NCI-H1930 (cell line): Measurements from ENCODE around the gene RPL37.
"Not testable (repeated sequence)": the region's sequence is repeated elsewhere in the genome, so short reads cannot be mapped to it uniquely, and the experiment has no call there.

Experiments
- DNase-seq, 2 experiments: peaks; one replicate each; lab custom pipeline; 2025; lab: John Stamatoyannopoulos, UW

Gene RPL37

GRCh38 chr5:40833712-40834229 lies 1.3 kb downstream of the RPL37 start:
- DNase-seq = no peak

GRCh38 chr5:40832345-40832744 lies 2.7 kb downstream of the RPL37 start:
- no peak for DNase-seq

DNA sequence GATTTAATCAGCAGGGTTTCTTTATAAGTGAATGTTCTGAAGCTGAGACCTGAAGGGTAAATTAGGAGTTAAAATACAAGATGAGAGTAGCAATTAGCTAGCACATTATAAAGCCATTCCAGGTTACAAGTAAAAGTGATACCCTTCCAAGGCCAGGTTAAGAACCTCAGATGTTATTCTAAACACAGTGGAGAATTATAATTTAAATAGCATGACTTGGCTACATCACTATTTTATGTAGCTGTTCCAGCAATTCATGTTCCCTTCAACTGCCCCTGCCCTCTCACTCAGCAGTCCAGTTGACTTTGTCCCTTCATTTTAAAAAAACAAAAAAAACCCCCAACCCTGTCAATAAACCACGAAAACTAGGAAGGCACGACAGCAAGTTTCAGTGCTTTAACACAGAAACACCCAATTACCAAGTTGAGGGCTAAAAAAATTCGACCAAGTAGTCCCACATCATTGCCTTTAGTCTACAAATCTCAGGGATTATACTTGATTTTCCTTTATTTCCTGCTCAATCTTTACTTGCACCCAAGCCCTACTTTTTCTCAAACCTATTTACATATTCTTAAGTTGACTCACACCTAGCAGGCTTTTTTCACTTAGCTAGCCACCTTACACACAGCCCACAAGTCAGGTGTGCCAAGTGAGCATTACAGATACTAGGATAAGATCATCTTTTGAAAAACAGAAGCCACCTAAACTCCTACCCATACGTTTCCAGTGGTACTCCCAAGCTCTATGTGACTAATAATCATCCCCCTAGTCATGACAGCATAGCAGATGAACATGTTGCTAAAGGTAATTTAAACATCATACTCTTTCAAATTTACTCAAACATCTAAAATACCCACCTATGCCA lies 3.4 kb downstream of the RPL37 start:
- DNase-seq = no peak

DNA sequence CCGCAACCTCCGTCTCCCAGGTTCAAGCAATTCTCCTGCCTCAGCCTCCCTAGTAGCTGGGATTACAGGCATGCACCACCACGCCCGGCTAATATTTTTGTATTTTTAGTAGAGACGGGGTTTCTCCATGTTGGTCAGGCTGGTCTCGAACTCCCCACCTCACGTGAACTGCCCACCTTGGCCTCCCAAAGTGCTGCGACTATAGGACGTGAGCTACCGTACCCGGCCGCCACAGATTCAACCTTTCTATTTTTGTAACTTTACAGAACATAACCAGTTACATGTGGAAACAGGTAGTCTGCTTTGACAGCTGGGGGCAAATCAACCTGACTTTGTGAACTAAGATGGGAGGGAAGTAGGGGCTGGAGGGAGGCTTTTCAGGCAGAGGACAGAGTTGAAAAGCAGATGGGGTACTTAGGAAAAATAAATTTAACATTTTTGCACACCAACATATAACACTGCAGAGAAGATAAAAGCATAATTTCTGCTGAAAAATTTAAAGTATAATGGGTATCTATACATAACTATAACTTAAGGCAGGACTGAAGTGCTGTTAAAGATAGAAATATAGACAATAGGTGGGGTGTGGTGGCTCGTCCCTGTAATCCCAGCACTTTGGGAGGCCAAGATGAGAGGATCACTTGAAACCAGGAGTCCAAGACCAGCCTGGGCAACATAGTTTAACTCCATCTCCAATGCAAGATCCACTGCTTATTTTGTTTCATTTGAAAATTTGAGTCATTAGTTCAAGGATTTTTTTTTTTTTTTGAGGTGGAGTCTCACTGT lies 5.1 kb downstream of the RPL37 start:
- no peak for DNase-seq

GRCh38 chr5:40828690-40829661 lies 6.0 kb downstream of the RPL37 start:
- DNase-seq = no peak

DNA sequence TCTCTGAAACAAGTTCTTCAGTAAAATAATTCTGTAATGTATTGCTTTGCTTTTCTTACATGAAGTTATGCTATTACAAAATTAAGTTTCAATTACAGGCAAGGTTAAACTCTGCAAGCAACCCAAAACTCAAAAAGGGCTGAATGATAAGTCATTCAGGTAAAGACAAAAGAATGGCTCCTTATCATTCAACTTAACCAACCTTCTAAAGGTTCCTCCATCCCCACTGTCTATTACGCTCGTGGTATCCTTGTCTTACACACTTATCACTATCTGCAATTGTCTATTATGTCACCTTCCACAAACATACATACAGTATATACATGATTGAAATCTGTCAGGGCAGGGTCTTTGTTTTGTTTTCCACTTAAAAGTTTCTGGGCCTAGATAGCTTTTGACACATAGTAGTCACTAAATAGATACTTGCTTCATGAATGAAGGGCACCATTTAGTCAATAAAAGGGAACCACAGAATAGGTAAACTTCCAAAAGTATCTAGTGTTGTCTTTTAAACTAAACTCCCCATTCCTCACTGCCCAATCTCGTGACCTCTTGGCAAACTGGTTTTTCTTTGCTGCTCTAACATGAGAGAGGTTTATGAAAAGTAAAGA lies 6.9 kb downstream of the RPL37 start:
- no peak for DNase-seq

GRCh38 chr5:40827188-40827977 lies 7.6 kb downstream of the RPL37 start:
- DNase-seq = no peak

DNA sequence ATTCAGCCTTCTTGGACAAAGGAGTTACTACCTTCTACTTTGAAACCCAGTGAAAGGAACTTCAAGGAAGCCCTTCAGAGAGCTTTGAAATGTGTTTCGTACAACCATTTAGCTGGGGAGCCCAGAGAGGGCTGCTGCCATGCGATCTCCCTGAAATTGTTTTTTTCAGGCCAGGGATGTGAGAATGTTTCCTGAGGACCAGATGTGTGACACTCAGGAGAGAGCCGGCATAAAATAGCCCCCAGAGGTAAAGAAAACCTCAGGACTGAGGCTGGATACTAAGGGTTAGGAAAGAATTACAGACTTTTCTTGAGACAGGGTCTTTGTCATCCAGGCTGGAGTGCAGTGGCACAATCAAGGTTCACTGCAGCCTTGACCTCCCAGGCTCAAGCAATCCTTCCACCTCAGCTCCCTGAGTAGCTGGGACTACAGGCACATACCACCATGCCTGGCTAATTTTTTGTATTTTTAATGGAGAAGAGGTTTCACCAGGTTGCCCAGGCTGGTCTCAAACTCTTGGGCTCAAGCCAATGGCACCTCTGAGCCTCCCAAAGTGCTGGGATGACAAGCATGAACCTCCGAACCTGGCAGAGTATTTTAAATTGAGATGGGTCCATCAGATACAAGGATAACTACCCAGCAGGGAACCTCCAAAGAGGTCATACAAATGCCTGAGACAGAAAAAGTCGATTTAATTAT lies 8.4 kb downstream of the RPL37 start:
- no peak for DNase-seq

DNA sequence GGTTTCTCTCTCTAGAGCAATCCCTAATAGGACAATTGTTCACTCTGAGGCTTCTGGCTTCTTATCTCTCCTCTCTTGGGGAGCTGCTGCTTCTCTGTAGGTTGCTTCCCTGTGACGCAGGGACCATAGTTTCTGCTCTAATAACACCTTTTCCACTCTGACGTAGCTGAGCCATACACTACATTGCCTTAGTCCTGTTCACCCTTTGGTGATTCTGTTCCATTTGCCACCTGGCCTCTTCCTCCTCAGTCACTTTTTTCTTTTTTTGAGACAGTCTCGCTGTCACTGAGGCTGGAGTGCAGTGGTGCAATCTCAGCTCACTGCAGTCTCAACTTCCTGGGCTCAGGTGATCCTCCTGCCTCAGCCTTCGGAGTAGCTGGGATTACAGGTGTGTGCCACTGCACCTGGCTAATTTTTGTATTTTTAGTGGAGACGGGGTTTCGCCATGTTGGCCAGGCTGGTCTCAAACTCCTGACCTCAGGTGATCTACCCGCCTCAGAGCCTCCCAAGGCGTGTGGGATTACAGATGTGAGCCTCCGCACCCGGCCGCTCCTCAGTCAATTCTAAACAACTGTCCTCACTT lies 9.5 kb downstream of the RPL37 start:
- DNase-seq = not testable (repeated sequence)

- DNase-seq = no peak
Observed at GRCh38 chr5:40823459-40823858, 11.6 kb downstream of the RPL37 start.

DNA sequence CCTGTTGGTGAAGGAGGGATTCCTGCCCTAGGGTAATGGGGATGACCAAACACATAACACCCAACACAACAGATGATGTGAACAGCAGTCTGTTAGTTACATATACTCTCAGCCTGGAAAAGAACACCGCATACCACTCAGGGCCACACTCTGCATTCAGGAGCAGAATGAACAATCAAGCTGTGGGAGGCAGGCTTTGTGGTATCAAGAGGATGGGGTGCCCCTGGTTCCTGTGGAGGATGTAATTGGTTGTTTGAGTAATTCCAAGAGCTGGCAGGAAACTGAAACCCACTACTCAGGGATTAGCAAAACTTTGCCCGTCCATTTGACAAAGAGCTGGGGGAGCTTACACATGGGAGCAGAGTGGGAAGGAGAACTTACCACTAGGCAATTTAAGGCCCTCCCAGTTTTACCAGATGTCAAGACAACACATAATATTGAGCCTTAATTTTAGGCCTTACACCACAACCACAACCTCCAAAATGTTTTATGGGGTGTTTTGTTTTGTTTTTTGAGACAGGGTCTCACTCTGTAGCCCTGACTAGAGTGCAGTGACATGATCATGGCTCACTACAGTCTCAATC lies 21.2 kb downstream of the RPL37 start:
- no peak for DNase-seq

- DNase-seq = no peak
Observed at GRCh38 chr5:40812125-40812524, 22.9 kb downstream of the RPL37 start.

DNA sequence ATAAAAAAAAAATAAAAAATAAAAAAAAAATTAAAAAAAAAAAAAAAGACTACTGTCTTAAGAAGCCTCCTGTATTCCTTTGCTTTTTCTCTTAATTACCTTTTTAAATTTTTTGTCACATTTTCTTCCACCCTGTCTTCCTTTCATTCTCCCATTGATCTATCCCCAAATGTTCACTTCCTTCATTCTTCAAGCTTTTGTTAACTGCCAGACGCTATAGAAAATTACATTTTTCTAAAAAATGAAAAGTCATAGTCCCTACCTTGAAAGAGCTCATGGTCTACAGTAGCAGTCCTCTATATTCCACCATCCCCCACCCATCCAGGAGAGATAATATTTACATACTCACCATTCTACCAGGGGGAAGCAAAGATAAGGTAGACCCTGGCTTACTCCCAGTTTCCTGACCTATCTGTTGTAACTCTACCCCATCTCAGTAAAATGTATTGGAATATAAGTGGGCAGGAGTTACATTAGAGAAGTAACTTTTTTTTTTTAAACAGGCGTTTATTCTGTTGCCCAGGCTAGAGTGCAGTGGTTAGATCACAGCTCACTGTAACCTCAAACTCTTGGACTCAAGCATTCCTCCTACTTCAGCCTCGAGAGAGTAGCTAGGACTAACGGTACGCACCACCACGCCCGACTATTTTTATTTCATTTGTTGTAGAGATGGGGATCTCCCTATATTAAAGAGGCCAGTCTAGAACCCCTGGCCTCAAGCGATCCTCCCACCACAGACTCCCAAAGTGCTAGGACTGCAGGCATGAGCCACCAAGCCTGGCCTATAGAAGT lies 33.1 kb downstream of the RPL37 start:
- DNase-seq = no peak

GRCh38 chr5:40799258-40799657 lies 35.8 kb downstream of the RPL37 start:
- DNase-seq = no peak

GRCh38 chr5:40798801-40799210 lies 36.2 kb downstream of the RPL37 start:
- DNase-seq = no peak

DNA sequence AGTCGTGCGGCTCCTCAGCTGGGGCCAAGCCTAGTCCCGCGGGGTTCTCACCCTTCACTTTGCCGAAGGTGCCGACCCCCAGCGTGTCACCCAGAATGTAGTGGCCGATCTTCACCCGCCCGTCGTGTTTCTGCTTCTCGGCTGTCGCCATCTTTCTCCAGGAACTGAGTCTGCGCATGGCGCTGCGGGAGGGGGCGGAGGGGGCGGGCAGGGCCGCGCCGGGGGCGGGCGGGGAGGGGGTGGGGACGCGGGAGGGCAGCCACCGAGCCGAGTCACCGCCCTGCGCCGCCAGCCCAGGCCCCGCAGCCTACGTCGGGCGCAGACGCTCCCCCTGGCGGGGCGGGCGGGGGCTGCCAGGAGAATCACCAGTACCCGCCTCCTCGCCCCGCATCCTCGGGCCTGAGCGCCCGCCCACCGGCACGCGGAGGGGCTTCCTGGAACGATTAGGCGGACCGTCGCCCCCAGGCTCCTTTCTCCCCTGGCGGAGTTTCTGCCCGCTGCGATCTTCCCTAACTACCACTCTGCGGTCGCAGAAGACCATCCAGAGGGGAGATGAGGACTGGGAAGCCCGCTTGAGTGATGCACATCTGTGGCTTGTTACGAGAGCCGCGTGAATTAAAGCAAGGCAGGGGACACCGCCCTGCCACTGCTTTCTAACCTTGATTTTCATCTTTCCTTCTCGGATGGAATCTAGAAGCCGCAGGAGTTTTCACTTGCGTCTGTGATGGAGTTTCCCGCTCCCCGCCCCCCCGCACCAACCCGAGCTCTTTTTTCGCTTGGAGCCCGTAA lies 36.8 kb downstream of the RPL37 start, which contains the start of gene PRKAA1:
Gene PRKAA1, minus strand, starts transcription at position 363 of the 789 bp plus-strand sequence. Its CDS starts 185 bp downstream, at position 178.
- DNase-seq = peak; percentile 90 to 94

- peak; percentile 73 to 83 for DNase-seq
Observed at GRCh38 chr5:40797273-40798011, 37.6 kb downstream of the RPL37 start.
